ENCODE data around the gene DAB2IP. TPM values are rescaled to one million over a fixed set of nuclear protein-coding genes. Genes with fewer than 3 reads are reported as not detected.

Gene DAB2IP
- total and polyA plus RNA-seq, 4 donors = 19.4 to 75.0 (median 28.7) TPM

- H3K4me1 ChIP-seq (ENCODE audit: control insufficient read depth in 5 of 5, insufficient read depth in 5 of 5, low read length in 5 of 5) = peaks cover 0 to 2% (median under 1%) of the 10 kb centered on the region in 5 donors
- no peak overlapping the region for H3K9ac ChIP-seq (ENCODE audit: insufficient read depth in 1 of 2, low read length in 2 of 2)
- no peak overlapping the region for H3K27ac ChIP-seq (ENCODE audit: low read depth in 1 of 2, low read length in 1 of 2)
- 90 to 96% methylated on average over 3 of the region's 3 CpGs for WGBS, 2 donors
- H3K36me3 ChIP-seq (ENCODE audit: control insufficient read depth in 4 of 4, insufficient read depth in 4 of 4, low read length in 4 of 4) = no peaks in the 10 kb centered on the region
- no peaks in the 10 kb centered on the region for H3K27me3 ChIP-seq (ENCODE audit: control insufficient read depth in 3 of 3, insufficient read depth in 3 of 3, low read length in 2 of 3)
- H3K9me3 ChIP-seq (ENCODE audit: control insufficient read depth in 4 of 4, insufficient read depth in 3 of 4, low read length in 3 of 4) = no peaks in the 10 kb centered on the region
- no peak for TF ChIP-seq CTCF (IDR thresholded peaks at IDR 0.05; ENCODE audit: control extremely low read depth, extremely low read depth)
- peak in 1 of 3 donors; percentile 46 for DNase-seq
- H3K4me3 ChIP-seq = no peak overlapping the region
- ATAC-seq (ENCODE audit: insufficient read depth, low FRiP score) = no peak
Measured at GRCh38 chr9:121830441-121831140, 179.2 kb downstream of the DAB2IP start.

DNA sequence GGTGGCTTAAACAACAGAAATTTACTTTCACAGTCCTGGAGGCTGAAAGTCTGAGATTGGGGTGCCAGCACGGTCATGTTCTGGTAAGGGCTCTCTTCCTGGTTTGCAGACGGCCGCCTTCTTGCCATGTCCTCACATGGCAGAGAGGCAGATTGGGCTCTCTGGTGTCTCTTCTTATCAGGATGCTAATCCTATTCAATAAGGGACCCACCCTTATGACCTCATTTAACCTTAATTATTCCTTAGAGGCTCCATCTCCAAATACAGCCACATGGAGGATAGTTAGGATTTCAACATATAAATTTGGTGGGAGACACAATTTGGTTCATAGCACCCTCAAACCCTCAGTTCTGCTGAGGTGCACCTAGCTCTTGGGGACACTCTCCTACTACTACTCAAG, 180.4 kb downstream of the DAB2IP start:
- no peak for ATAC-seq (ENCODE audit: insufficient read depth, low FRiP score)
- H3K27ac ChIP-seq (ENCODE audit: low read depth in 1 of 2, low read length in 1 of 2) = no peak overlapping the region
- 94 to 98% methylated on average over 3 of the region's 3 CpGs for WGBS, 2 donors
- no peaks in the 10 kb centered on the region for H3K4me1 ChIP-seq (ENCODE audit: control insufficient read depth in 5 of 5, insufficient read depth in 5 of 5, low read length in 5 of 5)
- DNase-seq = no peak
- H3K36me3 ChIP-seq (ENCODE audit: control insufficient read depth in 4 of 4, insufficient read depth in 4 of 4, low read length in 4 of 4) = no peaks in the 10 kb centered on the region
- H3K4me3 ChIP-seq = no peak overlapping the region
- no peaks in the 10 kb centered on the region for H3K9me3 ChIP-seq (ENCODE audit: control insufficient read depth in 4 of 4, insufficient read depth in 3 of 4, low read length in 3 of 4)
- H3K9ac ChIP-seq (ENCODE audit: insufficient read depth in 1 of 2, low read length in 2 of 2) = no peak overlapping the region
- H3K27me3 ChIP-seq (ENCODE audit: control insufficient read depth in 3 of 3, insufficient read depth in 3 of 3, low read length in 2 of 3) = no peaks in the 10 kb centered on the region
- no peak for TF ChIP-seq CTCF (IDR thresholded peaks at IDR 0.05; ENCODE audit: control extremely low read depth, extremely low read depth)

DNA sequence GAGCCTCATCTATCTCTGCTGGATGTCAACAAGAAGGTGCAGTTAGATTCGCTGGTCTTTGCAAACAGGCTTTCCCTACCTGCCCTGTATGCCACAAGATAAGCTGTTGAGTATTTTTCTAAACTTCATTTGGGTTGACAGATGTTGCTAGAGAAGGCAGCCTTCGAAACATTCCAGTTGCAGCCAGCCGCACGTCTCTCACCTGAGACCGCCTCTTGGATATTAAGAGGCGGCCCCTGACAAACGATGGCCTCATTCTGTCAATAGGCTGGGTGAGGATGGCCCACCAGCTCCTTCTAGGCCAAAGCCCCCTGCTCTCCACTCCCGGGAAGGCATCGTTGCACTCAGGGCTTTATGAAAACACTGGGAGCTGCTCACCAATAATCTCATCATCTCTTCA, 181.6 kb downstream of the DAB2IP start:
- H3K9ac ChIP-seq (ENCODE audit: insufficient read depth in 1 of 2, low read length in 2 of 2) = no peak overlapping the region
- no peaks in the 10 kb centered on the region for H3K27me3 ChIP-seq (ENCODE audit: control insufficient read depth in 3 of 3, insufficient read depth in 3 of 3, low read length in 2 of 3)
- no peak overlapping the region for H3K27ac ChIP-seq (ENCODE audit: low read depth in 1 of 2, low read length in 1 of 2)
- TF ChIP-seq CTCF (IDR thresholded peaks at IDR 0.05; ENCODE audit: control extremely low read depth, extremely low read depth) = no peak
- ATAC-seq (ENCODE audit: insufficient read depth, low FRiP score) (no peak), DNase-seq (no peak)
- WGBS, 2 donors = 93% methylated on average over 9 of the region's 9 CpGs
- H3K9me3 ChIP-seq (ENCODE audit: control insufficient read depth in 4 of 4, insufficient read depth in 3 of 4, low read length in 3 of 4) = no peaks in the 10 kb centered on the region
- no peaks in the 10 kb centered on the region for H3K36me3 ChIP-seq (ENCODE audit: control insufficient read depth in 4 of 4, insufficient read depth in 4 of 4, low read length in 4 of 4)
- H3K4me3 ChIP-seq = no peak overlapping the region
- H3K4me1 ChIP-seq (ENCODE audit: control insufficient read depth in 5 of 5, insufficient read depth in 5 of 5, low read length in 5 of 5) = no peaks in the 10 kb centered on the region

Other genes starting within 250 kb of the DAB2IP start
- 1 to 10 TPM; 6.3 to 6.6 TPM for gene GGTA1, start 151.8 kb upstream of the DAB2IP start, total RNA-seq
- 1 to 10 TPM; 1.5 to 5.4 TPM for gene GGTA1, start 151.8 kb upstream of the DAB2IP start, polyA plus RNA-seq